Right renal cortex interstitium (tissue), 3 donors: ENCODE data around the gene B3GALT2. TPM values are rescaled to one million over a fixed set of nuclear protein-coding genes. Genes with fewer than 3 reads are reported as not detected.
"Not testable (repeated sequence)": the region's sequence is repeated elsewhere in the genome, so short reads cannot be mapped to it uniquely, and the experiment has no call there.

ENCODE experiments used
- DNase-seq, 3 donors: peaks; one replicate each; pipeline ENCODE4 v3.0.0-alpha.2; 2013; ENCODE audit warnings: low read depth in 3 of 3, low spot score in 2 of 3
- polyA plus RNA-seq, 3 donors: library from polyadenylated mRNA; unstranded; fragments of 120-200 nt; gene quantifications; one replicate each; pipeline ENCODE4 v1.2.1, GENCODE V29; 2013; ENCODE audit not compliant: insufficient read length in 3 of 3

B3GALT2 gene
- polyA plus RNA-seq: 10 to 100 TPM; 15.3 to 23.1 (median 15.8) TPM

- DNase-seq: no peak
Observed at GRCh38 chr1:193185901-193186731, at the start of gene B3GALT2. B3GALT2 (minus strand) TSS chr1:193186613; CDS start chr1:193181562, 5,051 bp downstream.

GRCh38 chr1:193234530-193234929, 48.1 kb upstream of the B3GALT2 start:
- DNase-seq: no peak

- DNase-seq: not testable (repeated sequence)
Observed at GRCh38 chr1:193231146-193231545, 44.7 kb upstream of the B3GALT2 start.

GRCh38 chr1:193229136-193229535, 42.7 kb upstream of the B3GALT2 start:
- DNase-seq: no peak

GRCh38 chr1:193222056-193222615, 35.7 kb upstream of the B3GALT2 start:
- DNase-seq: no peak

DNA sequence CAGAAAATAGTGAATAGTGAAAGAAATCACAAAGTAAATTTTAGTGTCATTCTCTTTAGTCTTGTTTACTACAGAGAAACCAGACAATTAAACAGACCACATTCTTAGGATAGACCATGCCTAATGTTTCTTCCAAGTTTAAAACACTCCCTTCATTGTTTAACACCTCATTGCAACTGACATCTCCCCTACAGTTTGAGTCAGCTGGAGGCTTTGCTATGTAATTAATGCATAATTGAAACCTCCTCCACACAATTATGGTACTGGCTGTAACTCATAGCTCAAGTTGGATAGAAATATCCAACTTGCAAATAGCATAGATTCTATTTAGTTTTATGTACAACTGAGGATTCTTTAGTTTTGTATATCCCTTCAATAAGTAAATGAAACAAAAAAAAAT, 35.2 kb upstream of the B3GALT2 start:
- no peak for DNase-seq

GRCh38 chr1:193219391-193219790, 33.0 kb upstream of the B3GALT2 start:
- DNase-seq: no peak

GRCh38 chr1:193216920-193217319, 30.5 kb upstream of the B3GALT2 start:
- DNase-seq: no peak

GRCh38 chr1:193213998-193214397, 27.6 kb upstream of the B3GALT2 start:
- DNase-seq: no peak

- DNase-seq: no peak
Observed at GRCh38 chr1:193212637-193213036, 26.2 kb upstream of the B3GALT2 start.

DNA sequence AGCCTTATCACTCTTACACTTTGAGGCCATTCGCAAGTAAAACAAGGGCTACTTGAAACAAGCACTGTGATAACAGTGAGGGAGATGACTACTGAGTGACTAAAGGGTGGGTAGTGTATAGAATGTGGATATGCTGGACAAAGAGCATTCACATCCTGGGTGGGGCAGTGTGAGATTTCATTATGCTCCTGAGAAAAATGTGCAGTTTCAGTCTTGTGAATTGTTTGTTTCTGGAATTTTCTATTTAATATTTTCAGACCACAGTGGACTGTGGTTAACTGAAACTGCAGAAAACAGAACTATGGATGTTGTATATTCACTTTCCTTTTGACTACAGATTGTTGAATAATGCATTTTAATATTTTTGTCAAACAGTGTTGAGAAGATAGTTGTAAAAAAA, 25.1 kb upstream of the B3GALT2 start:
- DNase-seq: no peak

DNA sequence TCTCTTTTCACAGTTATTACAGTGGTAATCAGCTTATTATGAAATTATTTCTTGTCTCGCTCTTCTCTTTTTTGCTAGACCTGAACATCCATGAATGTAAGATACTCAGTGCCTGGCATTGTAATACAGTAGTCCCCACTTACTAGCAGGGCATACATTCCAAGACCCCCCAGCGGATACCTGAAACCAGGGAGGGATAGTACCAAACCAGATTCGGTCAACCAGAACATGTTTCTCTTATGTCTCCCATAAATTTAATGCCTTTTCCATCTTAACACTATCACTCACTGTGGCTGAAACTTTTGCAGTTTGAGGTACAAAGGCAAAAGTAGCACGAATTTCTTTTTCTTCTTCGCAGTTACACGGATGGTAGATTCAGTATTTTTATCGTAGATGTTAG, 24.6 kb upstream of the B3GALT2 start:
- peak in 2 of 3 donors; percentile 26 to 31 for DNase-seq

DNA sequence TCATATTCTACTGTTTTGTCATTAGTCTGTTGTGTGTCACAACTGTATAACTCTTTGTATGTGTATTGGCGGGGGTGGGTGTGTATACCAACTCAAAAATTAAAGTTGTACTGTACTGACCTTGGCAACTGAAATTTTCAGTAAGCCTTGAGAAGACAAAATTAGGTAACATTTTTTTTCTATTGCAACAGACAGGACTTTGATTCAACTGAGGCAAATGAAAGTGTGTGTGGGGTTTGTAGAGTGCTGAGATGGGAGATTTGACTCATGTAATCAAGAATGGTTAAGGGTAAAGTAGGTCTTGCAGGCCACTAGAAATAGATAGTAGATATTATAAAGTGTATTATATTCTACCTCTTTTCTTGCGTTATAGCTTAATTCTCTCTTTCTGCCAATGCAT, 14.6 kb upstream of the B3GALT2 start:
- DNase-seq: no peak

- DNase-seq: no peak
Observed at GRCh38 chr1:193199940-193200339, 13.5 kb upstream of the B3GALT2 start.

- DNase-seq: no peak
Observed at GRCh38 chr1:193192586-193192985, 6.2 kb upstream of the B3GALT2 start.

- DNase-seq: no peak
Observed at GRCh38 chr1:193190096-193190744, 3.8 kb upstream of the B3GALT2 start.

DNA sequence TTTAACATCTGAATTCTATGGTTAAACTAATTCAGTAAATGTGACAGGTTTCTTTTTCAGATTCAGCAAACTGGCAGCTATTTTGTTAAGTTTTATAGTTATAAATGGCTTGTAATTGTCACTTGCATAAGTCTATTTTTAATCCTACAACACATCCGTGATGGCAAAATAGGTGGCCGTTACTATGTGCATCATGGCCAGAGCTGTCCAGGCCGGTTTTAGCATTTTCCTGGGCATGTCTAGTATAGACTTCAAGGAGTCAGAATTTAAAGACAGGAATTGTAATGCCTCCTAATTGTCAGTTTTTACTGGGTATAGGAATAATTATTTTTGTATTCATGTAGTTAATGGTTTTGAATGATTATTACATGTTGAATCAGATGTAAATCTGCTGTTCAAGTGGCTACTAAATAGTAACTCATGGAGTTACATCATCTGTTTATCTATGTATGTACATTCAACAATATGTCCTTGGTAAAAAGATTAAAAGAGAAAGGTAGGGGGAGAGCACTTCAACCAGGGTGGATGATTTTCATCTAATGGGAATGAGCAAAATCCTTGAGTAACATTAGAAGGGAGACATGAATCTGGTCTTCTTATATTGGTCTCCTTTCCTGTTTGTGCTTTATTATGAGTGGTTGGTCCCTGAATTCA, 3.2 kb upstream of the B3GALT2 start:
- DNase-seq: no peak

GRCh38 chr1:193188915-193189314, 2.5 kb upstream of the B3GALT2 start:
- not testable (repeated sequence) for DNase-seq

DNA sequence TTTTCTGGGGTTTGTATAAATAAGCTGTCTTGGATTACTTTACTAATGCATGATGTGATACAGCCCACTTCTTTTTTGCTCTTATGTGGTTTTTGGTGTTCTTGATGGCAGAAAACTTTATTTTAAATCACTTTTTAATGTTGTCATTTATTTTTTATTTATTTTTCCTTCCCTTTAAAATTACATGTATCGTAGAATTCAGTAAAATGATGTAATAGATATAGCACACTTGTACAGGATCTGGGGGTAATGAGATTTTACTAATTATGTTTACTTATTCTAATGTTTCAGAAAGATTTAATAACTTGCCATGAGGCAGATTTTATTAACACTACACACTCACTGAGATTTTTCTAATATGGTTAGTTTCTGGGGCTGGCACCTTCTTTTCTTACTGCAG, 701 bp upstream of the B3GALT2 start:
- no peak for DNase-seq

DNA sequence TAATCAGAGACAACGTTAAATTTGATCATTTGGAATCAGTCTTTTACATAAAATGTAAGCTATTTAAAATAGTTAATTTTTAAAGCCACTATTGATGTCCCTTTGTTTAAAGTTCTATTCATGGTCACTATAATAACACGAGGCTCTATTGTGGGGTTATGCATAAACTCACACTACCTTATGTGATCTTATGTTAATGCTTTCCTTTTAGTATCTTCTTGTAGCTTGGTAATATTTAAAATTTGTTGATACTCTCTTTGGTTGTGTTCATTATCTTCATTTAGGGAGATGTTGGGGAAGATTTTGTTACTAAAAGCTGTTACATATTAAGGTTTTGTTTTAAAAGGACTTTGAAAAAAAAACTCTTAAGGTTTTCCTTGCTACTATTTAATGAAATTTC, 1.2 kb downstream of the B3GALT2 start:
- DNase-seq: no peak

GRCh38 chr1:193184776-193185175, 1.6 kb downstream of the B3GALT2 start:
- no peak for DNase-seq
